Bone marrow (tissue), 2 donors: ENCODE results near the gene PPHLN1.

ENCODE experiments used
- DNase-seq, 2 donors: peaks; one replicate each; lab custom pipeline; 2025; lab: John Stamatoyannopoulos, UW

PPHLN1 gene

DNA sequence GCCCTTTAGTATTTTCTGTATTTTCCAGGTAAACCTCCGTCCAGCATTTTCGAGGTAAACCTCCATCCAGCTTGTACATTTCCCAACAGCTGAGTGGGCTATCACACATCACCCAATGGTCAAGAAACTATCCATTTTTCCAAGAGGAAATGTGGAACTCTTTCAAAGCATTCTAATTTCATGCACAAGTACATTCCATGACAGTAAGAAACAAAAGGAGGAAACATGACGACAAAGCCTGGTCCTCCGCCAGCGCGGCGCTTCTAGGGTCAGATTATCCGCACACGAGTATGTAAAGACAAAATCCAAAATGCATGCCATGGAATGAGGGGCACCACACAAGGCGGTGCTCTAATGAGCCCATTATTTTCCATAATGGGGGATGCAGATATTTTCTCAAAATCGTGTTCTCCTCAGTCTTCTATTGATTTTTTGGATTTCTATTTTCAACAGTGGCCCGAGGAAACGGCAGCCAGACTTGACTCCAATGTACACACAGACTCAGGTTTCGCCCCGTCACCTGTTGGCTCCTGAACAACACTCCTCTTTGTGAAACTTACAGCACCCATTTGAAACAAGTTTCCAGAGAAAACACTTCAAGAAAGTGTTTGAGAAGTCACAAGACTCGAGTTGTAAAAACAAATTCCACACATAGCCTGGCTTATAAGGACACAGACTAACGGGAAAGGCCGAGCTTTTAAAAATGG is 156.2 kb downstream of the PPHLN1 start:
- no peak for DNase-seq

DNA sequence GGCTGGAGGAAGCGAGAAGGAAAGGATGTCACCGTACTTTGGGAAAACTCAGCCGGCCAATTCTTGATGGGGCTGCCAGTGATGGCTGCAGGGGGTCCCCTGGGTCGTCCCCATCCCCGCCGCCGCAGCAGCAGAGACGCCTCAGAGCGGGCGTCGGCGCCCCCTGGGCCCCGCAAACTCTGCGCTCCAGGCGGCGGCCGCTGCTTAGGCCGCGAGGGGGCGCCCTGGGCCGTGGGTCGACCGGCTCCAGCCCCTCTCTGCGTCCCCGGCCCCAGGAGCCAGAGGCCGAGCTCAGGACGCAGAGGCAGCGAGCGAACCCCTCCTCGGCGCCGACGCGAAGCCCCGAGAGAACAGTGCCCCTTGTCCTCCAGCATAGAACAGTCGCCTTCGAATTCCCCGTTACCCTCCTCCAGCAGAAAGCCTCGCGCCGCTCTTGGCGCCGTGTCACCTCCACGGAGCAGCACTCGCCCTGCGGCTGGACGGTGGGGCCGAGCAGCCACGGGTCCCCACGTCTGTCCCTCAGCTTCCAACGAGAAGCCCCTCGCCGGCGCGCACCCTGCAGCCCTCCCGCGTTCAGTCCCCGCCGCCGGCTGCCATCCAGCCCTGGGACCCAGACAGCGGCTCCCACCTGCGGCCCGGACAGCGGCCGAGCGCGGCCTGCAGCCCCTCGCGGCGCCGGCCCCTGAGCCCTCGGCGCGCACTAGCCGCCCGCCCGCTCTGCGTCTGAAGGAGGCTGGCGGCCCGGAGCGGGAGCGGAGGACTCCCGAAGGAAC is 157.0 kb downstream of the PPHLN1 start:
- peak in 1 of 2 donors; percentile 60 for DNase-seq

DNA sequence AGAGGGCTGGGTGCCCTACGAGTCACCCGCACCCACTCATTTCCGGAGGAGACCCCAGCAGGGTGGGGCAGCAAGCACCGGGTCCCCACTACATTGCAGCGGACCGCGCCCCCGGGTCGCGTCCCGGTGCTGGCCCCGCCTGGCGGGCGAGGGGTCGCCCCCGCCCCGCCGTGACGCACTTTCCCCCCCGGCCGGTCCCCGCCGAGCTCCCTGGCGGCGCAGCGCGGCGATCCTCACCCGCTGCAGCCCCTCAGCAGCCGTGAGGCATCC is 157.5 kb downstream of the PPHLN1 start:
- no peak for DNase-seq

- no peak for DNase-seq
Measured at GRCh38 chr12:42484996-42485395, 159.0 kb downstream of the PPHLN1 start.

DNA sequence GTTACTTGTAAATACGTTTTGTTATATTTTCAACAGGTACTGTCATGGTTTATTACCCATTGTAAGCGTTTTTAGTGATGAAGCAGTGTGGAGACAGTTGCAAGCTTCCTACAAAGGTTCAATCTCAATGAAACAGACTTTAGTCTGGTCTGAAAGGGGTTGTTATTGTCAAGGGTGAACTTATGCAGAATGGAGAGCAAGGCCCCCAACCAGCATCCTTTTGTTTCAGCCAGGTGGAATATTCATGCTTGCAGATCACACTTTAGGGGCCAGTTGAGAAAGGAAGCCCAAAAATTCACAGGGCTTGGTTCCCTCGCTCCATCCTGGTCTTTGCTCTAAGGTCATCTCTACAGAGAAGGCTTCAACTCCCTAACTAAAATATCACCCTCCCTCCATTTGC is 159.9 kb downstream of the PPHLN1 start:
- no peak for DNase-seq

DNA sequence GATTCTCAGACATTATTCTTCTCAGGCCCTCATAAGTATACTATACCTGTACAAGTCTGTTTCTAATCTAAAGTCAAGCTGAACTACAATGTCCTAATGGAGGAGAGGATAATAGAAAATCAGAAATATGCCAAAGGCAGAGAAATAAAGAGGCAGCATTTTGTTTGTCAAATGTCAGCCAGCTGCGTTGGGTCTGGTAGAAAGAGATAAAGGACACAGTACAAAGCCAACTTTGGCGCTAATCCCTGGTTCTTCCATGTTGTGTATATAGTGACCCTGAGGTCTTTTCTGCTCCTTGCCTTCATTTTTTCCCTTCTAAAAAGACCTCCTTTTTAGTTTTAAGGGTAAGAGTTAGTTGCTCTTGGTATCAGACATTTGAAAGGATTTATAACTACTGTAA is 160.4 kb downstream of the PPHLN1 start:
- no peak for DNase-seq

DNA sequence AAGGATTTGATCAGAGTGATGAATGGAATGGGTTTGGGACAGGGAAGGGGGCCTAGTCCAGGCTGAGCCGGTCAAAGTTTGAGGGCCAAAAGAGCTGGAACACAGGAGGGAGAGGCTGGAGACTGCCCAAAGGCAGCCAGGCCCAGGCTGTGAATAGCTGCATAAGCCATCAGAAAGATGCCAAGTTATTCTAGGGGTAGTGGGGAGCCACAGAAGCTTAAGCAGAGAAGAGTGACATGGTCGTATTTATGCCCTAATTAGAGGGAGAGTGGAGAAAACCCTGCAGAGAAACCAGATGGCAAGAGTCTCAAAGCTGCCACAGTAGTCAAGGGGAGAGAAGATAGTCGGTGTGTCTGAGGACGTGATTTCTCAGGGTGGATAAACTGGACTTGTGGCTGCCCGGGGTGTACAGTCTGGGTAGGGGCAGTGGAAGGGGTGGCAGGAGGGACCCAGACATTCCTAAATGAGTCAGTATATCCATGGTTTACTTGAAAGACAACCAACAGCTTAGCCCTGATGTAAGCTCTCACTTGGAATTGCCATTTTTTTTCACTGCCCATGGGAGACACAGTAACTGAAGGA is 164.4 kb downstream of the PPHLN1 start:
- no peak for DNase-seq
